ENCODE results near the gene MIPEP.

The MIPEP gene

DNA sequence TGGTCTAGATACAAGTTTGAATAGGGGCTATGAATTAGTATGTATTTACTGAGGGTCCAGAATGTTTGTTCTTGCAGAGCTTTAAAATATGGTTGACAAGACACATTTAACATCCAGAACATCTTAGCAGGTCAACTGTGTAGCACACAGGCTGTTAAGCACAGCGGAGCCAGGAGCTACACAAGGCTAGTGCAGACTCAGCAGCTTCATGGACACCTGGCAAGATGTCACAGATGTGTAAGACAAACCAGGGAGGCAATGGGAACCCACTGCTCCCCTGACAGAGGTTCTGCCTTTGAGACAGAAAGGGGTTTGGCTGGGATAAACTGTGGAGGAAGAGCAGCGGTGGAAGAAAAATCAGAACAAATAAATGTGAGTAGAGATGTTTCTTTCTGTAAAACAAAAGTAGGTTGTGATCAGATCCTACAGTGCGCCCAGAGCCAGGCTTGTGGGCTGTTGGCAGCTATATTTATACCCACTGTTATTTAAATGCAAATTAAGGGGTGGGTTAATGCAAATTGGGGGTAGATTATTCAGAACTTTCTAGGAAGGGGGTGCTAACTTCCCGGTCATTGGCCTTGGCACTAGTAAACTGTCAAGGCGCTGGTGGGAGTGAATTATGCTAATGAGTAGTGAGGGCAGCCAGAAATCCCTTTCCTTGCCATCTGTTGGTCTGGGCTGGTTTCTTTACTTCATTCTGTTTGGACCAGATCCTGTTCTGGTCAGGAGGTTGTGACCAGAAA, 33.0 kb downstream of the MIPEP start:
- H3K27ac ChIP-seq (ENCODE audit: insufficient read depth, low read depth, low read length, poor library complexity, severe bottlenecking) = no peak overlapping the region
- WGBS, 2 experiments = 78% methylated on average over 5 of the region's 5 CpGs
- H3K9me3 ChIP-seq (ENCODE audit: control insufficient read depth, low read length) = no peaks in the 10 kb centered on the region
- H3K4me1 ChIP-seq (ENCODE audit: control insufficient read depth, insufficient read depth, low read length) = no peaks in the 10 kb centered on the region
- H3K36me3 ChIP-seq (ENCODE audit: control insufficient read depth, insufficient read depth, low read length) = no peaks in the 10 kb centered on the region
- H3K4me3 ChIP-seq (ENCODE audit: insufficient read depth, low read depth, low read length) = no peak overlapping the region
- H3K27me3 ChIP-seq (ENCODE audit: control insufficient read depth, insufficient read depth, low read length, poor library complexity, severe bottlenecking) = no peaks in the 10 kb centered on the region

DNA sequence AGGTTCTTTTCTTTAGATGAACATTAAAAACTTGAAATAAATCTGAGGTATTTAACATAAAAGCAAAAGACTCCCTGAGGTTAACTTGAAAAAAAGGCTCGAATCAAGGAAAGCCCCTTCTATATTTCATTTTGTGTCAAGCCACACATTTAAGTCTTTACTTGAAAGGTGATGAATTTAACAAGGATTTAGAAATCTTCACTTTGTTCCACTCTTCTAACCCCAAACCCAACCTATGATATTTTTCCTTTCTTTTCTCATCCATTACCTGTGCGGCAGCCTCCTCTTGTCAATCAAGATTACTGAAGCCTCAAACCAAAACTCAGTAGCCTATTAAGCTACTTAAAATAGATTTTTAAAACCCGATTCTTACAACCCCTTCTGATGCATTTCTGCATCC, 33.8 kb downstream of the MIPEP start:
- Histone ChIP-seq H3K4me1 (ENCODE audit: control insufficient read depth, insufficient read depth, low read length) (no peaks in the 10 kb centered on the region), H3K4me3 (ENCODE audit: insufficient read depth, low read depth, low read length) (no peak overlapping the region)
- 91 to 93% methylated on average over 3 of the region's 3 CpGs for WGBS, 2 experiments

DNA sequence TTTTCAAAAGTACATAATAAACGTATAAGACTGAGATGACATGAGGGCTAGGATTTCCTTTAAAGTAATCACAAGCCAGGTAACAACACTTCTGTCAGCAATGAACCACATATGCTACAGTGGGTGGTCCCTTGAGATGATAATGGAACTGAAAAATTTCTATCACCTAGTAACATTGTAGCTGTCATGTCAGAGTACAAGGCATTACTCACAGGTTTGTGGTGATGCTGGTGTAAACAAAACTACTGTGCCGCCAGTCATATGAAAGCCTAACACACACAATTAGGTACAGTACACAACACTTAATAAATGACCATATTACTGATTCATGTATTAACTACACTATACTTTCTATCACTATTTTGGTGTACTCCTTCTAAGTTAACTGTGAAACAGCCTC, 36.8 kb downstream of the MIPEP start:
- Histone ChIP-seq H3K4me3 (ENCODE audit: insufficient read depth, low read depth, low read length) (no peak overlapping the region), H3K27me3 (ENCODE audit: control insufficient read depth, insufficient read depth, low read length, poor library complexity, severe bottlenecking) (no peaks in the 10 kb centered on the region), H3K36me3 (ENCODE audit: control insufficient read depth, insufficient read depth, low read length) (no peaks in the 10 kb centered on the region), H3K9me3 (ENCODE audit: control insufficient read depth, low read length) (no peaks in the 10 kb centered on the region), H3K4me1 (ENCODE audit: control insufficient read depth, insufficient read depth, low read length) (no peaks in the 10 kb centered on the region), H3K27ac (ENCODE audit: insufficient read depth, low read depth, low read length, poor library complexity, severe bottlenecking) (no peak overlapping the region)
- 88 to 100% methylated on average over 1 of the region's 2 CpGs for WGBS, 2 experiments

More for the DNA sequence above, 33.8 kb downstream of the MIPEP start:
- H3K27me3 ChIP-seq (ENCODE audit: control insufficient read depth, insufficient read depth, low read length, poor library complexity, severe bottlenecking) = no peaks in the 10 kb centered on the region
- H3K36me3 ChIP-seq (ENCODE audit: control insufficient read depth, insufficient read depth, low read length) = no peaks in the 10 kb centered on the region
- H3K9me3 ChIP-seq (ENCODE audit: control insufficient read depth, low read length) = no peaks in the 10 kb centered on the region
- no peak overlapping the region for H3K27ac ChIP-seq (ENCODE audit: insufficient read depth, low read depth, low read length, poor library complexity, severe bottlenecking)

DNA sequence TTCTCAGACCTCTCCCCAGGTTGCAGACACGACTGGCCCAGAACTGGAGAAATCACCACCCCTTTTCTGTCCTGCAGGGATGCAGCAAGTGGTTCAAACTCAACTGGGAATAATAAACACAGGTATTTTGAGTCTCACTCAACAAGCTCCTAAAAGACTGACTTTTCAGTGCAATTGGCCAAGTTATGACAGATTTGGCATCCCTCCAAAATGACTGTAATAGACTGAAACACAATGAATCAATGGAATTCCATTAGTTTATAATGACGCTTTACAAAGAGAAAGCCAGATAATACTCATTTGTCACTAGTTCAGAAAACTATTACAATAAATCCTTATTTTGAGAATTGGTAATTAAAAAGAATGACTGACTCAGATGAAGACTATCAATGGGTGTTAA, 38.1 kb downstream of the MIPEP start:
- H3K4me1 ChIP-seq (ENCODE audit: control insufficient read depth, insufficient read depth, low read length) = no peaks in the 10 kb centered on the region
- 84 to 86% methylated on average over 2 of the region's 2 CpGs for WGBS, 2 experiments
- no peaks in the 10 kb centered on the region for H3K9me3 ChIP-seq (ENCODE audit: control insufficient read depth, low read length)
- no peak overlapping the region for H3K27ac ChIP-seq (ENCODE audit: insufficient read depth, low read depth, low read length, poor library complexity, severe bottlenecking)
- no peaks in the 10 kb centered on the region for H3K36me3 ChIP-seq (ENCODE audit: control insufficient read depth, insufficient read depth, low read length)
- no peaks in the 10 kb centered on the region for H3K27me3 ChIP-seq (ENCODE audit: control insufficient read depth, insufficient read depth, low read length, poor library complexity, severe bottlenecking)
- H3K4me3 ChIP-seq (ENCODE audit: insufficient read depth, low read depth, low read length) = no peak overlapping the region

DNA sequence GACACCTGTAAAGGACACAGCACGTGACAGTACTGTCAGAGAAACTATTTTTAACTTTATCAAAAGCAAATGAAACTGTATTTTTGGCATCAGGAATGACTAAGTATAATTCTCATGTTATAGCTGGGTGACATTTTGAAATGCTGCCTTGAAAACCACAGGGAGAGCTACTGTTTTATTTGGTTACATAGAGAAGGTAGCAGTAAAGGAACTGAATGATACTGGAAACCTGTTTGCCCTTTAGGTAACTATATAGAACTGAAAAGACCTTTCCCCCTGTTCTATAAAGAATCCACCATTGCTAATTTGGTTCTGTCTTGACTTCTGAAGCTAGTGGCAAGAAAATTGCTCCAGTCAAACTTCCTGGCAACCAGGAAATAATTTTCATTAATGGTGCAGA, 39.1 kb downstream of the MIPEP start:
- H3K4me1 ChIP-seq (ENCODE audit: control insufficient read depth, insufficient read depth, low read length) = no peaks in the 10 kb centered on the region
- H3K27ac ChIP-seq (ENCODE audit: insufficient read depth, low read depth, low read length, poor library complexity, severe bottlenecking) = no peak overlapping the region
- H3K27me3 ChIP-seq (ENCODE audit: control insufficient read depth, insufficient read depth, low read length, poor library complexity, severe bottlenecking) = no peaks in the 10 kb centered on the region
- no peak overlapping the region for H3K4me3 ChIP-seq (ENCODE audit: insufficient read depth, low read depth, low read length)
- 95 to 100% methylated on average over 1 of the region's 1 CpG for WGBS, 2 experiments
- H3K36me3 ChIP-seq (ENCODE audit: control insufficient read depth, insufficient read depth, low read length) = no peaks in the 10 kb centered on the region
- no peaks in the 10 kb centered on the region for H3K9me3 ChIP-seq (ENCODE audit: control insufficient read depth, low read length)

DNA sequence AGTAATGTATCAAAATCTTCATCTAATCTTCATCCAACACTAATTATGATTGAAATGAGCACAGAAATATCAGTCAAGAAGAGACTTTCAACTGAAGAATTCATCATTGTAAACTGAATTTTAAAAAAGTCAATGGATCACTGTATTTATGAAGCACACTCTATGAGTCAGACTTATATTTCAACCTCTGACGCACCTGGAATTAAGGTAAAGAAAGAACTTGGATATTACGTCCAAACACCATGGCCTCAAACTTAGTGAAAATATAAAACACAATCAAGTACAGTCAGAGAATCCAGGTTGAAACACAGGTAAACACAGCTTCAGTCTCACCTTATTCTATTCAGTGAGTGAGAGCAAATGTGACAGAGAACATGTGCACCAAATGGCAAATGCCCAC, 39.5 kb downstream of the MIPEP start:
- 94 to 100% methylated on average over 2 of the region's 2 CpGs for WGBS, 2 experiments
- no peaks in the 10 kb centered on the region for H3K27me3 ChIP-seq (ENCODE audit: control insufficient read depth, insufficient read depth, low read length, poor library complexity, severe bottlenecking)

DNA sequence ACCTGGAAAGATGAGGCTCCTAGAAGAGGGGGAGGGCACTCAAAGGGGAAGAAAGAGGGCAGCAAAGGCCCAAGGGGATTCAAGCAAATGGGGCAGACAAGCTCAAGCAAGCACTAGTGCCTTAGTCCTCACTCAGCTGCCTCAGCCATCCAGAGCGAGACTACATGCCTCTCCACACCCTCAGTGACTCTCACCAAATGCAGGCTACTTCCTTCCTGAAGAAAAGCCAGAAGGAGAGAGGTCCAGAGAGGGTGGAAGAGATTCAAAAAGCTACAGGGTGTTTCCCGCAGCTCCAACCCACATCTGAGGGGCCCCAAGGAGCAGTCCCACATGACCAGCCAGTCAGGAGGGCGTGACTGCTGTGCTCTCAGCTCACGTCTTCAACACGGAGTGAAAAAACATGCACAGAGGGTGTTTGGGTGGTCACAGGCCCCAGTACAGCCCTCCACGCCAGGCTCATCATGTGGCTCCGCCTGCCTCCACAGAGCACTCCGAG, 40.5 kb downstream of the MIPEP start:
- H3K27me3 ChIP-seq (ENCODE audit: control insufficient read depth, insufficient read depth, low read length, poor library complexity, severe bottlenecking) = no peaks in the 10 kb centered on the region

More for the DNA sequence above, 39.5 kb downstream of the MIPEP start:
- H3K4me3 ChIP-seq (ENCODE audit: insufficient read depth, low read depth, low read length) = no peak overlapping the region
- H3K36me3 ChIP-seq (ENCODE audit: control insufficient read depth, insufficient read depth, low read length) = no peaks in the 10 kb centered on the region
- H3K4me1 ChIP-seq (ENCODE audit: control insufficient read depth, insufficient read depth, low read length) = no peaks in the 10 kb centered on the region
- H3K27ac ChIP-seq (ENCODE audit: insufficient read depth, low read depth, low read length, poor library complexity, severe bottlenecking) = no peak overlapping the region
- no peaks in the 10 kb centered on the region for H3K9me3 ChIP-seq (ENCODE audit: control insufficient read depth, low read length)

DNA sequence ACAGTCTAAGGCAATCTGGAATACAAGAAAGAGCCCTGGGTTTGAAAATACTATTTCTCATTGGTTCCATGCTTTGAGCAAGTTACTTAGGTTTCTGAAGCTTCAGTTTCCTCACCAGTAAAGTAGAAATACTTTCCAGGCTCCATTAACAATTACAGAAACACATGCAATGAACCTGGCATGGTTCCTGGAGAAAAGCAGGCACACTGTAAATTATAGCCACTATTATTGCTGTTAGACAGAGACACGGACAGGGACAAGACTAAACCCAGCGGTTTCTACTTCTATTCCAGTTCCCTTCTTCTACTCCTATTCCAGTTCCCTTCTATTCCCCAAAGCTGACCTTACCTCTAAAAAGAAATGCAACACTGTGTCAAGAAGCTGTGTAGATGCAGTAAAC, 41.2 kb downstream of the MIPEP start:
- H3K4me3 ChIP-seq (ENCODE audit: insufficient read depth, low read depth, low read length) = no peak overlapping the region
- no peaks in the 10 kb centered on the region for H3K36me3 ChIP-seq (ENCODE audit: control insufficient read depth, insufficient read depth, low read length)
- WGBS, 2 experiments = 92 to 94% methylated on average over 2 of the region's 2 CpGs
- H3K27me3 ChIP-seq (ENCODE audit: control insufficient read depth, insufficient read depth, low read length, poor library complexity, severe bottlenecking) = no peaks in the 10 kb centered on the region
- peaks cover 10% of the 10 kb centered on the region for H3K4me1 ChIP-seq (ENCODE audit: control insufficient read depth, insufficient read depth, low read length)
- H3K9me3 ChIP-seq (ENCODE audit: control insufficient read depth, low read length) = no peaks in the 10 kb centered on the region
- no peak overlapping the region for H3K27ac ChIP-seq (ENCODE audit: insufficient read depth, low read depth, low read length, poor library complexity, severe bottlenecking)

More for the DNA sequence above, 40.5 kb downstream of the MIPEP start:
- Histone ChIP-seq H3K4me1 (ENCODE audit: control insufficient read depth, insufficient read depth, low read length) (peaks cover 7% of the 10 kb centered on the region), H3K4me3 (ENCODE audit: insufficient read depth, low read depth, low read length) (no peak overlapping the region), H3K27ac (ENCODE audit: insufficient read depth, low read depth, low read length, poor library complexity, severe bottlenecking) (no peak overlapping the region), H3K36me3 (ENCODE audit: control insufficient read depth, insufficient read depth, low read length) (no peaks in the 10 kb centered on the region), H3K9me3 (ENCODE audit: control insufficient read depth, low read length) (no peaks in the 10 kb centered on the region)
- 88 to 90% methylated on average over 8 of the region's 8 CpGs for WGBS, 2 experiments

DNA sequence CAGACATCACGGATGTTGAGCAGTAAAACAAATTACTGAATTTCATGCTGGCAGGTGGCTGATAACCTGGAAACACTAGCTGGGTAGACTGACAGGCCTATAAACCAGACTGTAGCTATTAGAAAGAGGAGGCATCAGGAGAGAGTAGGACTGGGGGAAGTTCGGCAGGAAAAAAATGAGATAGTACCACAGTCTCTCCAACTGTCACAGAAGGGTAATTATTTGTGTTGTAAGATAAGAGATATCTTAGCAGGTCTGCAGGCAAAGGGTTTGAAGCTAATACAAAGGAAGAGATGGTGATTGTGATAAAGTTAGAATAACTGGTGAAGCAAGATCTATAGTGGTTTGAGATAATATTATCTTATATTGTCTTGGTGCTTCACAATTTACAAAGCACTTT, 41.7 kb downstream of the MIPEP start:
- Histone ChIP-seq H3K4me1 (ENCODE audit: control insufficient read depth, insufficient read depth, low read length) (peaks cover 10% of the 10 kb centered on the region), H3K9me3 (ENCODE audit: control insufficient read depth, low read length) (no peaks in the 10 kb centered on the region), H3K27ac (ENCODE audit: insufficient read depth, low read depth, low read length, poor library complexity, severe bottlenecking) (no peak overlapping the region), H3K27me3 (ENCODE audit: control insufficient read depth, insufficient read depth, low read length, poor library complexity, severe bottlenecking) (no peaks in the 10 kb centered on the region), H3K4me3 (ENCODE audit: insufficient read depth, low read depth, low read length) (no peak overlapping the region), H3K36me3 (ENCODE audit: control insufficient read depth, insufficient read depth, low read length) (no peaks in the 10 kb centered on the region)
- 93 to 97% methylated on average over 2 of the region's 2 CpGs for WGBS, 2 experiments

DNA sequence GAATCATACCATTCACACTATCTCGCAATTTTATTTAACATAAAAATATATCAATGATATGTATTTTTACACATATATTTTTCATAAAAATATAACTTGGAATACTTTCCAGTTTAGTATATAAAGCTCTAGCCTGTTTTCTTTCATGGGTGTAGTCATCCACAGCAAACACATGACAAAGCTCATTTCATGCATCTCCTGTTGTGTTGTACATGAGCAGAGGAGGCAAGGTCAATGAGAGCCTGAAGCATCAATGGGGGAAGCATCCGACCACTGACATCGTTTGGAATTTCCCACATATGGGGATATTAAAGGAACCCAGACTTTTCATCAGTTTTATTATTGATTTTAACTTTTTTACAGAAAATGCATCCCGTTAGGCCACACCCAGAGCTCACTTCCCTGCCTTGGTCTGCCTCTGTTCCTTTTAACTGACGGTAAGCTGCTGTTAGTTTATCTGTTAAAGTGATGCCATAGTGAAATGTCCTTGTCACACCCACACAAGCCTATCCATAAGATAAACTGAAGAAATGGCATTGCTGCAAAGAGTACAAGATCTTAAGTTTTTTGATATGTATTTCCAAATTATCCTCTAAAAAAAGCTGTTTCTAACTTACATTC, 44.0 kb downstream of the MIPEP start:
- Histone ChIP-seq H3K9me3 (ENCODE audit: control insufficient read depth, low read length) (no peaks in the 10 kb centered on the region), H3K4me3 (ENCODE audit: insufficient read depth, low read depth, low read length) (no peak overlapping the region), H3K27me3 (ENCODE audit: control insufficient read depth, insufficient read depth, low read length, poor library complexity, severe bottlenecking) (no peaks in the 10 kb centered on the region), H3K4me1 (ENCODE audit: control insufficient read depth, insufficient read depth, low read length) (peaks cover 10% of the 10 kb centered on the region), H3K36me3 (ENCODE audit: control insufficient read depth, insufficient read depth, low read length) (no peaks in the 10 kb centered on the region), H3K27ac (ENCODE audit: insufficient read depth, low read depth, low read length, poor library complexity, severe bottlenecking) (no peak overlapping the region)
- WGBS, 2 experiments = 89 to 100% methylated on average over 4 of the region's 5 CpGs
